NCI-H1092 (cell line): ENCODE data around the gene H2BK1.

Source experiments
- DNase-seq: peaks from one replicate; lab custom pipeline; 2025; lab: John Stamatoyannopoulos, UW

The H2BK1 gene

GRCh38 chr7:151232091-151232916, 22.0 kb upstream of the H2BK1 start, which contains the start of gene CHPF2:
Gene CHPF2, plus strand, starts transcription at chr7:151232483. Its CDS starts 1,529 bp downstream, at chr7:151234012.
- peak; percentile 84 for DNase-seq

- no peak for DNase-seq
Observed at GRCh38 chr7:151231080-151231479, 20.8 kb upstream of the H2BK1 start.

GRCh38 chr7:151229249-151229648, 19.0 kb upstream of the H2BK1 start:
- no peak for DNase-seq

GRCh38 chr7:151228024-151228866, 18.0 kb upstream of the H2BK1 start:
- no peak for DNase-seq

GRCh38 chr7:151226875-151227782, 16.8 kb upstream of the H2BK1 start, which contains the start of gene ABCF2:
Gene ABCF2, minus strand, starts transcription at chr7:151227205. Its CDS starts 747 bp downstream, at chr7:151226458.
- peak; percentile 98 for DNase-seq

GRCh38 chr7:151226560-151226874, 16.2 kb upstream of the H2BK1 start:
- no peak for DNase-seq

GRCh38 chr7:151225948-151226510, 15.7 kb upstream of the H2BK1 start:
- DNase-seq = no peak

- no peak for DNase-seq
Observed at GRCh38 chr7:151223728-151224127, 13.4 kb upstream of the H2BK1 start.

- no peak for DNase-seq
Observed at GRCh38 chr7:151218170-151218569, 7.9 kb upstream of the H2BK1 start.

- no peak for DNase-seq
Observed at GRCh38 chr7:151215396-151215795, 5.1 kb upstream of the H2BK1 start.

- DNase-seq = no peak
Observed at GRCh38 chr7:151213826-151214225, 3.5 kb upstream of the H2BK1 start.

GRCh38 chr7:151212626-151213025, 2.3 kb upstream of the H2BK1 start:
- DNase-seq = no peak

GRCh38 chr7:151211155-151211772, 976 bp upstream of the H2BK1 start:
- no peak for DNase-seq

GRCh38 chr7:151209588-151209987, 700 bp downstream of the H2BK1 start:
- no peak for DNase-seq

GRCh38 chr7:151208253-151208862, 1.9 kb downstream of the H2BK1 start:
- no peak for DNase-seq

GRCh38 chr7:151207804-151208203, 2.5 kb downstream of the H2BK1 start:
- peak; percentile 12 for DNase-seq

GRCh38 chr7:151207315-151207714, 3.0 kb downstream of the H2BK1 start:
- no peak for DNase-seq

- no peak for DNase-seq
Observed at GRCh38 chr7:151206914-151207313, 3.4 kb downstream of the H2BK1 start.

GRCh38 chr7:151205730-151206129, 4.6 kb downstream of the H2BK1 start:
- no peak for DNase-seq

- DNase-seq = no peak
Observed at GRCh38 chr7:151204383-151205032, 5.8 kb downstream of the H2BK1 start.
